Liver (tissue), 9 donors: ENCODE data around the gene SUCLG2. TPM values are rescaled to one million over a fixed set of nuclear protein-coding genes. Genes with fewer than 3 reads are reported as not detected.

ENCODE experiments used
- DNase-seq: peaks from one replicate; pipeline ENCODE4 v3.0.0-alpha.2; 2017; ENCODE audit warnings: low spot score
- H3K27ac ChIP-seq, 2 donors: one replicate each; pipeline ENCODE4 v1.7.0; 2013; ENCODE audit warnings: inconsistent platforms in 2 of 2, low read length in 2 of 2, control low read depth in 1 of 2, low read depth in 1 of 2, mild to moderate bottlenecking in 1 of 2
- H3K27me3 ChIP-seq, 4 donors: one replicate each; pipeline versions ENCODE4 v1.6.1 to v1.7.0; 2013; ENCODE audit warnings: low read length in 3 of 4, inconsistent platforms in 1 of 4, mild to moderate bottlenecking in 1 of 4, moderate library complexity in 1 of 4; ENCODE audit not compliant: control insufficient read depth in 4 of 4, insufficient read depth in 4 of 4
- H3K36me3 ChIP-seq, 4 donors: one replicate each; pipeline versions ENCODE4 v1.6.1 to v1.7.0; 2013; ENCODE audit warnings: low read length in 3 of 4, mild to moderate bottlenecking in 3 of 4, low read depth in 1 of 4, moderate library complexity in 1 of 4; ENCODE audit not compliant: control insufficient read depth in 4 of 4, insufficient read depth in 3 of 4
- H3K4me1 ChIP-seq, 4 donors: one replicate each; pipeline versions ENCODE4 v1.6.1 to v1.7.0; 2013; ENCODE audit warnings: low read length in 3 of 4, mild to moderate bottlenecking in 3 of 4, moderate library complexity in 1 of 4; ENCODE audit not compliant: control insufficient read depth in 4 of 4, insufficient read depth in 4 of 4
- H3K4me3 ChIP-seq, 3 donors: one replicate each; pipeline versions ENCODE4 v1.6.1 to v1.7.0; 2013; ENCODE audit warnings: low read length in 3 of 3, control low read depth in 1 of 3, low read depth in 1 of 3, mild to moderate bottlenecking in 1 of 3
- H3K9ac ChIP-seq, 2 donors: one replicate each; pipeline ENCODE4 v1.7.0; 2013; ENCODE audit warnings: low read length in 2 of 2, mild to moderate bottlenecking in 2 of 2, moderate library complexity in 2 of 2, control low read depth in 1 of 2, low read depth in 1 of 2
- H3K9me3 ChIP-seq, 4 donors: one replicate each; pipeline versions ENCODE4 v1.6.1 to v1.7.0; 2013; ENCODE audit warnings: low read length in 3 of 4; ENCODE audit not compliant: control insufficient read depth in 4 of 4
- ATF3 ChIP-seq: IDR thresholded peaks from 2 replicates; pipeline ENCODE4 v1.6.1; 2016; ENCODE audit warnings: antibody characterized with exemption
- CTCF ChIP-seq: fragments of 150-350 bp; IDR thresholded peaks from 2 replicates; pipeline ENCODE4 v1.5.1; 2017; ENCODE audit warnings: improper control_type of control experiment, low read depth, low read length; ENCODE audit not compliant: missing input control
- EGR1 ChIP-seq, 2 donors: IDR thresholded peaks; 2 replicates each; pipeline ENCODE4 v1.6.1; 2016 to 2018; ENCODE audit warnings: antibody characterized with exemption in 2 of 2, low read depth in 2 of 2
- FOXA1 ChIP-seq: IDR thresholded peaks from 2 replicates; pipeline ENCODE4 v1.6.1; 2016; ENCODE audit warnings: antibody characterized with exemption
- FOXA2 ChIP-seq: IDR thresholded peaks from 2 replicates; pipeline ENCODE4 v1.6.1; 2016; ENCODE audit warnings: antibody characterized with exemption
- GABPA ChIP-seq, 2 donors: IDR thresholded peaks in 1 of 2; conservative IDR thresholded peaks in 1 of 2; 2 replicates each; pipeline ENCODE4 v1.6.1; 2016; ENCODE audit warnings: antibody characterized with exemption in 2 of 2, mild to moderate bottlenecking in 1 of 2, moderate library complexity in 1 of 2
- HNF4A ChIP-seq, 2 donors: conservative IDR thresholded peaks; 2 replicates each; pipeline ENCODE4 v1.6.1; 2016; ENCODE audit warnings: antibody characterized with exemption in 2 of 2, mild to moderate bottlenecking in 2 of 2
- HNF4G ChIP-seq: IDR thresholded peaks from 2 replicates; pipeline ENCODE4 v1.6.1; 2016; ENCODE audit warnings: antibody characterized with exemption
- RXRA ChIP-seq, 2 donors: IDR thresholded peaks; 2 replicates each; pipeline ENCODE4 v1.6.1; 2017 to 2018; ENCODE audit warnings: antibody characterized with exemption in 2 of 2, mild to moderate bottlenecking in 1 of 2
- WGBS: extraction: QIAGEN DNeasy Blood & Tissue Kit; methylation state at CpG from one replicate; pipeline ENCODE4 v1.1.7; 2013; 5-methylcytosine and 5-hydroxymethylcytosine counted together
- polyA plus RNA-seq, 2 donors: library from polyadenylated mRNA; stranded (reverse) in 1 of 2; unstranded in 1 of 2; fragments of 200-250 nt in 1 of 2; fragments of >200 nt in 1 of 2; fragmentation: Nextera tagmentation in 1 of 2; extraction: Ambion mirVana in 1 of 2; gene quantifications; one replicate each; pipeline versions ENCODE4 v1.2.1 to v1.2.3, GENCODE V29; 2013 to 2015
- total RNA-seq, 2 donors: library from RNA; depleted of rRNA; stranded (reverse); fragments of >200 nt; gene quantifications; one replicate each; pipeline ENCODE4 v1.2.3, GENCODE V29; 2014
- TF ChIP-seq, protein P1 (sequence below): IDR thresholded peaks from 2 replicates; pipeline ENCODE4 v1.6.1; 2016; ENCODE audit warnings: antibody characterized with exemption
- TF ChIP-seq, protein P2 (sequence below): IDR thresholded peaks from 2 replicates; pipeline ENCODE4 v1.6.1; 2016; ENCODE audit warnings: antibody characterized with exemption
- TF ChIP-seq, protein P3 (sequence below): IDR thresholded peaks from 2 replicates; pipeline ENCODE4 v1.6.1; 2016; ENCODE audit warnings: antibody characterized with exemption, mild to moderate bottlenecking
- donor health status: healthy.
- donor health status: healthy.
- donor health status: healthy.
- donor health status: healthy.
- donor health status: healthy.

The SUCLG2 gene
- total and polyA plus RNA-seq, 4 donors: 45.3 to 114 (median 92.8) TPM

GRCh38 chr3:67431887-67432286, 222.5 kb downstream of the SUCLG2 start:
- Histone ChIP-seq H3K27ac (no peak overlapping the region), H3K4me3 (no peak overlapping the region), H3K4me1 (no peaks in the 10 kb centered on the region), H3K27me3 (no peaks in the 10 kb centered on the region), H3K36me3 (peaks cover 0 to 2% (median 0%) of the 10 kb centered on the region in 4 donors), H3K9me3 (no peaks in the 10 kb centered on the region), H3K9ac (no peak overlapping the region)
- 97% methylated on average over 1 of the region's 1 CpG for WGBS
- TF ChIP-seq FOXA1 (no peak), EGR1 (IDR thresholded peaks at IDR 0.05; ENCODE audit: low read depth in 2 of 2) (no peak), GABPA (IDR thresholded peaks at IDR 0.05 in 1 of 2, conservative IDR thresholded peaks at IDR 0.05 in 1 of 2) (no peak), RXRA (IDR thresholded peaks at IDR 0.05) (no peak), CTCF (no peak), HNF4A (conservative IDR thresholded peaks at IDR 0.05) (no peak)
- TF ChIP-seq, protein P1, sequence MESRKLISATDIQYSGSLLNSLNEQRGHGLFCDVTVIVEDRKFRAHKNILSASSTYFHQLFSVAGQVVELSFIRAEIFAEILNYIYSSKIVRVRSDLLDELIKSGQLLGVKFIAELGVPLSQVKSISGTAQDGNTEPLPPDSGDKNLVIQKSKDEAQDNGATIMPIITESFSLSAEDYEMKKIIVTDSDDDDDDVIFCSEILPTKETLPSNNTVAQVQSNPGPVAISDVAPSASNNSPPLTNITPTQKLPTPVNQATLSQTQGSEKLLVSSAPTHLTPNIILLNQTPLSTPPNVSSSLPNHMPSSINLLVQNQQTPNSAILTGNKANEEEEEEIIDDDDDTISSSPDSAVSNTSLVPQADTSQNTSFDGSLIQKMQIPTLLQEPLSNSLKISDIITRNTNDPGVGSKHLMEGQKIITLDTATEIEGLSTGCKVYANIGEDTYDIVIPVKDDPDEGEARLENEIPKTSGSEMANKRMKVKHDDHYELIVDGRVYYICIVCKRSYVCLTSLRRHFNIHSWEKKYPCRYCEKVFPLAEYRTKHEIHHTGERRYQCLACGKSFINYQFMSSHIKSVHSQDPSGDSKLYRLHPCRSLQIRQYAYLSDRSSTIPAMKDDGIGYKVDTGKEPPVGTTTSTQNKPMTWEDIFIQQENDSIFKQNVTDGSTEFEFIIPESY: no peak
- TF ChIP-seq, protein P2, sequence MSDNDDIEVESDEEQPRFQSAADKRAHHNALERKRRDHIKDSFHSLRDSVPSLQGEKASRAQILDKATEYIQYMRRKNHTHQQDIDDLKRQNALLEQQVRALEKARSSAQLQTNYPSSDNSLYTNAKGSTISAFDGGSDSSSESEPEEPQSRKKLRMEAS: no peak
- no peak for DNase-seq

DNA sequence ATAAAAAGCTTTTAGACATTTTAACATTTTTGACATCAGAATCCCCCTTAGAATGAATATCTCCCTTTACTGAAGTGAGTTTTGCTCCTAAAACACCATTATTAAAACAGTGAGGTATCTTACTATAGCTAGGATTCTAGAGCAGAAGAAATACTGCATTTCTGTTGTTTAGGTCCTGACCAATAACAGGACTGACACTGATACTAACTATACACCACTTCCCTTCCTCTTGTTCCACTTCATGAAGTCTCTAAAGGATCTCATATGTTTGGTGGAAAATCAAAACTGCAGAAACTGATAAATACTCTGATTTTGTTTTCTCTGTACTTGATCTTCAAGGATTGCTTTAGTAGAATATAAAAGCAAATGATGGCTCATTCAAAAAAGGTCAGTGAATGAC, 230.7 kb downstream of the SUCLG2 start:
- Histone ChIP-seq H3K9ac (no peak overlapping the region), H3K4me3 (no peak overlapping the region), H3K9me3 (peaks cover 0 to 3% (median 0%) of the 10 kb centered on the region in 4 donors), H3K36me3 (peaks cover 0 to 11% (median 4%) of the 10 kb centered on the region in 4 donors), H3K27ac (no peak overlapping the region), H3K27me3 (no peaks in the 10 kb centered on the region), H3K4me1 (no peaks in the 10 kb centered on the region)
- no peak for DNase-seq
- TF ChIP-seq, protein P3, sequence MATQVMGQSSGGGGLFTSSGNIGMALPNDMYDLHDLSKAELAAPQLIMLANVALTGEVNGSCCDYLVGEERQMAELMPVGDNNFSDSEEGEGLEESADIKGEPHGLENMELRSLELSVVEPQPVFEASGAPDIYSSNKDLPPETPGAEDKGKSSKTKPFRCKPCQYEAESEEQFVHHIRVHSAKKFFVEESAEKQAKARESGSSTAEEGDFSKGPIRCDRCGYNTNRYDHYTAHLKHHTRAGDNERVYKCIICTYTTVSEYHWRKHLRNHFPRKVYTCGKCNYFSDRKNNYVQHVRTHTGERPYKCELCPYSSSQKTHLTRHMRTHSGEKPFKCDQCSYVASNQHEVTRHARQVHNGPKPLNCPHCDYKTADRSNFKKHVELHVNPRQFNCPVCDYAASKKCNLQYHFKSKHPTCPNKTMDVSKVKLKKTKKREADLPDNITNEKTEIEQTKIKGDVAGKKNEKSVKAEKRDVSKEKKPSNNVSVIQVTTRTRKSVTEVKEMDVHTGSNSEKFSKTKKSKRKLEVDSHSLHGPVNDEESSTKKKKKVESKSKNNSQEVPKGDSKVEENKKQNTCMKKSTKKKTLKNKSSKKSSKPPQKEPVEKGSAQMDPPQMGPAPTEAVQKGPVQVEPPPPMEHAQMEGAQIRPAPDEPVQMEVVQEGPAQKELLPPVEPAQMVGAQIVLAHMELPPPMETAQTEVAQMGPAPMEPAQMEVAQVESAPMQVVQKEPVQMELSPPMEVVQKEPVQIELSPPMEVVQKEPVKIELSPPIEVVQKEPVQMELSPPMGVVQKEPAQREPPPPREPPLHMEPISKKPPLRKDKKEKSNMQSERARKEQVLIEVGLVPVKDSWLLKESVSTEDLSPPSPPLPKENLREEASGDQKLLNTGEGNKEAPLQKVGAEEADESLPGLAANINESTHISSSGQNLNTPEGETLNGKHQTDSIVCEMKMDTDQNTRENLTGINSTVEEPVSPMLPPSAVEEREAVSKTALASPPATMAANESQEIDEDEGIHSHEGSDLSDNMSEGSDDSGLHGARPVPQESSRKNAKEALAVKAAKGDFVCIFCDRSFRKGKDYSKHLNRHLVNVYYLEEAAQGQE: no peak
- TF ChIP-seq RXRA (IDR thresholded peaks at IDR 0.05) (no peak), HNF4A (conservative IDR thresholded peaks at IDR 0.05) (no peak), GABPA (IDR thresholded peaks at IDR 0.05 in 1 of 2, conservative IDR thresholded peaks at IDR 0.05 in 1 of 2) (no peak), EGR1 (IDR thresholded peaks at IDR 0.05; ENCODE audit: low read depth in 2 of 2) (no peak), HNF4G (no peak), ATF3 (no peak), FOXA2 (no peak)
- TF ChIP-seq, protein P1: no peak
